Activated T-helper 1 cell treated with Interleukin-2 at 50 U/mL for 16 hours (primary cell): ENCODE results near the gene ZIC5.

ENCODE experiments used
- DNase-seq: peaks from one replicate; pipeline ENCODE4 v3.0.0-alpha.2; 2020; ENCODE audit warnings: low read depth

Gene ZIC5

GRCh38 chr13:99975626-99976025 lies 4.1 kb upstream of the ZIC5 start:
- DNase-seq, result no peak

DNA sequence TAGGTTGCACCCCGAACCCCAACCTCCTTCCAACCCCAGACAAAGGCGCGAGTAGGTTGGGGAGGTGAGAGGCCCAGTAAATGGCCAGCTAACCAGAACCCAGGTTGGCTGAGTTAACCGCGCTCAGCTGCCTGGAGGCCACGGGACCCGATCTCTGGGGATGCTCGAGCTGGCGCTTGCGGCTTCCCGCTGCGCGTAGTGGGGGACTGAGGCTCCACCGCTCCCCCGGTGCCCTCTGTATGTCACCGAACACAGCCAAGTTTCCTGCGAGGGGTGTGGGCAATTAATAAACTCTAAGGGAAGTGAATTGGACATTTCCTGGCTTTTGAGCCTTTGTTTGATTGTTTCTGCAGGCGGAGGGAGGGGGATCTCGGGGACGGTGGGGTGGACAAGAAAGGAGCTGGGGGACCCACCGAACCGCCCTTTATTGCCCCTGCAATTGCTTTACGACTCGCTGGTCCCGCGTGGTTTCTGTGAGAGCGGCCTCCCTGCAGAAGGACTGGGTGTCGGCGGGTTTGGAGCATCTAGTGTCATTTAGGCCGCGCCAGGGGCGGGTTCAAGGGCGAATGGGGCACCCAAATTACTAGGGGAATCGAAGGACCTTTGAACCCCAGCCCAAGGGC lies 3.5 kb upstream of the ZIC5 start:
- no peak for DNase-seq

DNA sequence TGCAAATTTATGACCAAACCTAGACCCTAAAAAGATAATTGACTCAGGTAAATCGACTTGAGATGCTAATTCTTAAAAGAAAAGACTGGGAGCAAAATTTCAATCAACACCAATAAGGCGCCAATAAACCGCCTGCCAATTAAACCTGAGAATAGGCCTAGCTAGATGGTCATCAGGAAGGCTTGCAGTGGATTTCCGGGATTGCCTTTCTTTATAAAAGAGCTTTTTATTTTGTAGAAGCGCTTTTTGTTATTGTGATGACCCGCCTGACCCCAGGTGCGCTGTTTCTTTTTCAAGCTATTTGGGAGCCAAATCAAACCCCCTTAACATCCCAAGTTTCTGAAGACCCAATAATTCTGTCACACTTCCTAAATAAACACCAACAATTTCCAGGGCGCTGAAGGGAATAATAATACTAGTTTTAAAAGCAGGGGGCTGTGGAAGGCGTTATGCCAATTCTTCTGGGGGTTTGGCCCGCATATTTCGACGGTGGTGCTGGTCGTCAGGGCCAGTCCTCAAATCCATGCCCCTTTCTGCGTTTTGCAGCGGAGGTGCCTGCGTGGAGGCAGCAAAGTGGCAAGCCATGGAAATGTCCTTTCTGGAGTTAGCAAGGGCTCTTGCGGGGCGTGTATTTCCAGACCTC lies 2.9 kb upstream of the ZIC5 start:
- DNase-seq, result no peak

- no peak for DNase-seq
These were observed 2.2 kb upstream of the ZIC5 start for GRCh38 chr13:99973808-99974185.

DNA sequence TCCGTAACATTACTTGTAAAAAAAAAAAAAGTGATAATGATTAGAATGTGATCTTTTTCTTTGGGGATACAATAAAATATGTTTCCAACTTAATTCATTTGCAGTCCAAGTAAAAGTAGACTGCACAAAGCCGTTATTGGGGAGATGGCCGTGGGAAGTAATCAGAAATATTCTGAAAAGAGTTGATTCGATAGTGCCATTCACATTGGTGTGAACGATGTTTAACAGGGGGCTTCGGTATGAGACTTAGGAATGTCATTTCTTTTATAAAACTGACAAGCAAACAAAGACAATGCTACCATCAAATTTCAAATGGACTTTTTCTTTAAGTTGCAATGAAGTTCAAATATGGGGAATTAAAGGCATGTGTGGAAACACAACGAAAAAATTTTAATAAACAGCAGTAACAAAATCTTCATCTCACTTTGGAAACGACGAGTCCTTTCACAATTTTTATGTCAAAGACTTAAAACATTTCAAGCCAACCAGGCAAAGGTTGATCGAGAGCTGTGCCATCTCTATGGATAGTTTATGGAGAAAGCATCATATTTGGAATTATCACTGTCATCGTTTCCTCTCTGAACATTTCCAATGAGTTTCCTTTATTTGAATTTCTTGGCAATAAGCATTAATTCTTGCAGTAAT lies 1.7 kb upstream of the ZIC5 start:
- no peak for DNase-seq

- no peak for DNase-seq
These were observed 694 bp upstream of the ZIC5 start for GRCh38 chr13:99972190-99972731.

GRCh38 chr13:99970651-99971575 lies 654 bp downstream of the ZIC5 start:
- DNase-seq, result no peak

GRCh38 chr13:99969919-99970650 lies 1.5 kb downstream of the ZIC5 start:
- no peak for DNase-seq

GRCh38 chr13:99969453-99969918 lies 2.1 kb downstream of the ZIC5 start:
- no peak for DNase-seq

DNA sequence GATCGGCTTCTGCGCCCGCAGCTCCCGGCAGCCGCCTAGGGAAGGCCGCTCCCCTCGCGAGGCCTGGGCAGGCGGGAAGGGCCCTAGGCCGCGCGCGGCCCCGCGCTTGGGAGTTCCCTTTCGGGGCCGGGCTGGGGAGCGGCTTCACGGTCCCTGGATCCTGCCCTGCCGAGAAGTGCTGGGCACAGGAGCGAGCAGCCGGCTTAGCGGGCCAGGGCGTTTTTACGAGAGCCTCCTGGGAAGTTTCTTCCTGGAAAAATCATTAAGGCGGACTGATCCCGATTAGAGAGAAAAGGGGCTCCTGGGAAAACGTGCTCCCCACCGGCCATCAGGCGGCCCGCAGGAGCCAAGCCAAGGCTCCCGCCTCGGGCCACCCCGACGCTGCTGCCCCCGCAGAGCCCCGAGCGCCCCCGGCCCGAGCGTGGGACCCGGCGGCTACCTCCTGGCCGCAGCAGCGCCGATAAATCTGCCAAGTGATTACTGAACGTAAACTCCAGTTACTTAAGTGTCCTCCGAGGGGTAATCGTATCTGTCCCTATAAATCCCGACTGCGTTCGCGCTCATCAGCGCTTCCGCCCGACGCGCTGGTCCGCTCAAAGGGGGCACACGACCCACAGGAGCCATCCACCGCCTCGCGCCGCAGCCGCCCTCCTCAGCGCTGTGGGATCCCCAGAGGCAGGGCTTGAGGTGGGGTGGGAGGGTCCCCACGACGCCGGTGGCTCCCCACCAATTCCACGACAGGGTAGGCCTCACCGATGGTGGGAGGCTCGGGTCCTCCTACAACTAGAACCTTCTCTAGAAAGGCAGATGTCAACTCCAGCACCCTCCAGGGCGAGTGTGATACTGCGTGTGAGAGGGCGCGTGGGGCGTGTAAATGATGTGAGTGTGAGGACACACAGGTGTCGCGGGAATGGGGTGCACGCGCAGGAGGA lies 2.8 kb downstream of the ZIC5 start:
- no peak for DNase-seq

- no peak for DNase-seq
These were observed 3.6 kb downstream of the ZIC5 start for GRCh38 chr13:99967869-99968520.

- no peak for DNase-seq
These were observed 4.1 kb downstream of the ZIC5 start for GRCh38 chr13:99967498-99967868.

DNA sequence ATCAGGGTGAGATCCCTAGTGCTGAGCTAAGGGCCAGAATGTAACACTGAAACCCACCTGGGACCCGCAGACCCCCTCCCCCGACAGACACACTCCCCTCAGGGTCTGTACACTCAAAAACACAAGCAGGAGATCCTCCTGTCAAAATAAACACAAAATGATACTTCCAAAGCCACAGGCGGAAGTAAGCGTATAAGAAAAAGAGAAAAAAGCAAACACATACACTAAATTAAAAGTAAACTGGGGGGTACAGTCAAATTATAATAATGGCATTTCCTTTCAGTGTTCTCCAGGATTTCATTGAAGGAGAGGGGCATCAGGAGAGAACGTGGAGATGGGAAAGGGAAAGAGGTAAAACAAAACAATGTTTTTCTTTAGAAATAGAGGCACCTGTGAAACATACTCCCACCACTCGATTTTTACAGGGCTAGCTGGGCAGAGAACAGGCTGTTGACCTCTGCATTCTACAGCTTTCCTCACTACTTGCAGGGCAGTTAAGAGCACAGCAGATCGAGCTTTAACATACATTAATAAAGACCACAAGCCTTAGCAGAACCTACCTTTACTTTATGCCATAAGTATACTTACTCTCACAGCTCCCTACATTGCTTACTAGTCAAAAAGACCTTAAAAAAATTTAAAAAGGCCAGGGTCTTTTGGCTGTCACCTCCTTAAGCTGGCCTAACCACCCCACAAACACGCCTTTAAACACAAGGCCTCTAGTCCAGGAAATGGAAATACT lies 5.3 kb downstream of the ZIC5 start:
- no peak for DNase-seq

DNA sequence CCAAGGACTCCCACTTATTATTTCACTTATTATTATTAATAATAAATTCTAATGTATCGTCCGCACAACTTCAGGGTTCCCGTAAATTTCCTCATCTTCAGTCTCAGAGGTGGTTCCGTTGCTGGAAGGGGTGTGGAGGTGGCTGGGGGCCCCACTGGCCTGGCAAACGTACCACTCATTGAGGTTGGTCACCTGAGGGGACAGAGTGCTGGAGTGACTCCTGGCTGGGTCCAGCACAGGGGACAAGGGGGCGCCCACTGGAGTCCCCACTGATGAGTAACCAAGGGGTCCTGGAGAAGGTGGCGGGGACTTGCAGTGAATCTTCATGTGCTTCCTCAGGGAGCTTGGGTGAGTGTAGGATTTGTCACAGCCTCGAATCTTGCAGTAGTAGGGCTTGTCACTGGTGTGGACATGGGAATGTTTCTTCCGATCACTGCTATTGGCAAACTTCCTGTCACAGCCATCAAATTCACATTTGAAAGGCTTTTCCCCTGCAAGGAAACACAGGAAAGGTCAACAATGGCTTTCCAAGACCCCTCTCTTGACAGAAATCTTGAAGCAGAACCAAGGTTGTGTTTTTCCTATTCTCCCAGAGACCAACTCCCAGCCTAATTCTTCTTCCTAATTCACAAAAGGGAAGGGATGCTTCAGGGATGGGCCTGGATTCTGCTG lies 6.1 kb downstream of the ZIC5 start:
- no peak for DNase-seq

GRCh38 chr13:99963816-99964339 lies 7.7 kb downstream of the ZIC5 start:
- no peak for DNase-seq

GRCh38 chr13:99962242-99962641 lies 9.3 kb downstream of the ZIC5 start:
- DNase-seq, result no peak

- no peak for DNase-seq
These were observed 9.9 kb downstream of the ZIC5 start for GRCh38 chr13:99961636-99962035.

DNA sequence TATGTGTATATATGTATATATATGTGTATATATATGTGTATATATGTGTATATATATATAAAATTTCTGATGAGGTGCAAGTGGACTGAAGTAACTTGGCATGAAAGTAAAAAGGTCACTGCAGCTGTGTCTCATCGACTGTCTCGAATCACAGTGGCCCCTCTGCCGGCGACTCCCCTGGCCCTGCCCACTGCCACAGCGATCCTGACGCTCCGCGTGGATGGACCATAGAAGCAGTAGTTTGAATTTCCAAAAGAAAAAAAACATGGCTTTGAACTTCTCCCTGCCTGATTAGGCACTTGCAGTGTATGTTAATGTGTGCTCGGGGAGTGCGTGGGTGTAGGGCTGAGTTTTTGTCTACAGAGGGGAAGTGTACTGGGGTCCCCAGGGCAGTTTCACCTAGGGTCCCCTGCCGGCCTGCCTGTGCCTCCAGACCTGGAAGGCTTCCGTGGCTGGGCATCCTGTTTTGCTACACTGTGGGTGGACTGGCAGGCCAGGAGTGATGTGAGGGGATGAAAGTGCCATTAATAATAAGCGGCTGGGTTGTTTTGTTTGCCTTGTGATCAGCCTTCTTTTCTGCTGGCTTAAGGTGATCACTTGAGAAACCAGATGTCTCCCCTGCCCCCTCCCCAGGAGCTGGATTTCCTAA lies 10.8 kb downstream of the ZIC5 start:
- no peak for DNase-seq
